ENCODE results near the gene HMX2.

HMX2 gene

DNA sequence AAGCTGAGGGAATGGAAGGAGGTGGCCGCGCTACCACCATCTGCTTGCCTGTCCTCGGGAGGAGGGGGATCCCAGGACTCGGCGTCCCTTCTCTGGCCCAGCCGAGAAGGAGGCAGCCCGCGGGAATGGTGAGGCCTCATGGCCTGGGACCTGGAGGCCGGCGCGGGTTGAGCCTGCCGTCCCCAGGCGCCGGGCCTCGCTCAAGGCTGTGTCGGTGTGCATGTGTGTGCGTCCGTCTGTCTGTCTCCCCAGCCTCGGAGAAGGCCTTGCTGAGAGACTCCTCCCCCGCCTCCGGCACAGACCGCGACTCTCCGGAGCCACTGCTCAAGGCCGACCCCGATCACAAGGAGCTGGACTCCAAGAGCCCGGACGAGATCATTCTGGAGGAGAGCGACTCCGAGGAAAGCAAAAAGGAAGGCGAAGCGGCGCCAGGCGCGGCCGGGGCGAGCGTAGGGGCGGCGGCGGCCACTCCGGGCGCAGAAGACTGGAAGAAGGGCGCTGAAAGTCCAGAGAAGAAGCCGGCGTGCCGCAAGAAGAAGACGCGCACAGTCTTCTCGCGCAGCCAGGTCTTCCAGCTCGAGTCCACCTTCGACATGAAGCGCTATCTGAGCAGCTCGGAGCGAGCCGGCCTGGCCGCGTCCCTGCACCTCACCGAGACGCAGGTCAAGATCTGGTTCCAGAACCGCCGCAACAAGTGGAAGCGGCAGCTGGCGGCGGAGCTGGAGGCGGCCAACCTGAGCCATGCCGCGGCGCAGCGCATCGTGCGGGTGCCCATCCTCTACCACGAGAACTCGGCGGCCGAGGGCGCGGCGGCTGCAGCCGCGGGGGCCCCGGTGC lies 10.9 kb upstream of the HMX2 start:
- FAIRE-seq (no peak), DNase-seq (ENCODE audit: insufficient read length, low spot score) (no peak)

DNA sequence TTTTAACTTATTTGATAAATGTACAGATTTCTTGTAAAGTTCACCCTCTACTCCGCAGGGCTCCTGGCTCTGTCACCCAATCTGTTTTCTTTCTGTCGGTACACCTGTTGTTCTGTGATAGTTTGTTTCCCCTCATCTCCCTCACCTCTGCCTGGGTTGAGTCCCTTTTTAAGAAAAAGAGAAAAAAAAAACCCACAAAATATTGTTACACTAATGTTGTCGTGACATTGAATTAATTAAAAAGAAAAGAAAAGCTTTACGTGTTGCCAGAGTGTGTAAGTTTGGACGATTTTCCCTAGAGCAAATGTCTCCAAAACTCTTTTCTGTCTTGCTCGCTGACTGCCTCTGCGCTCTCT lies 8.8 kb upstream of the HMX2 start:
- DNase-seq (ENCODE audit: insufficient read length, low spot score) (no peak), FAIRE-seq (no peak)

GRCh38 chr10:123139521-123140163 lies 8.3 kb upstream of the HMX2 start:
- FAIRE-seq: no peak

DNA sequence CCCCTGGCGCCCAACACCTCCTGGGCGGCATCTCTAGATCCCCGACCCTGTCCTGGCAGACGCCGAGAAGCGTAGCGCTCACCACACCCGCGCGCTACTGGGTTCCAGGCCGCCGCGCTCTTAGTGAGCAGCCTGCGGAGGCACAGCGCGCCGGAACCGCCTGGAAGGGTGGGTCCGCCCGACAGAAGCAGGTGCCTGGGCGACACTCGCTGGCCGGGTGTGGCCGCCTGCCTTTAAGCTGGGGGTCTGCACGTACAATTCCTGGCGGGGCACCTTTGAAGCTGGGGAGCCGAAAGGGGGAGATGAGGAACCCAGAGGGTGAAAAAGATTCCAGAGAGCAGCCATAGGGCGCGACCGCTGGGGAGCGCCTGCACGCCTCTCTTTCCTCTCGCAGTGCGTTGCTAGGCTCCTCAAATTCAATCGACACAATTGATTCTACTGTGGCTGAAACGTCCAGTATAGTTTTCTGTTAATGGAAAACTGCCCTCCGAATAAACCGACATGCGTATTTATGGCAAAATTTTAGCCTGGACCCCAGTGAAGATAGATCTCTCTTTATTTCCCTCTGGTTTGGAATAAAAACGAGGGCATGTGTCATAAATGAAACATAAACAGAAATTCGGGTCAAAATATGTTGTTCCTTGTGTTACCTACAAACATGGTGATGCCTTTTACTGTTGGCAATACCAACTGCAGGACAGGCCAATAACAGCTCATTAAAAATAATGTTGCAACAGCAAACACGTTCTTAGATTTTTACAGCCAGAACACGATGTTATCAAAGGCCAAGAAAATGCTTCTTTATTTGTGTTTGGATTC lies 7.6 kb upstream of the HMX2 start:
- no peak for DNase-seq (ENCODE audit: insufficient read length, low spot score)
- FAIRE-seq: no peak

More at GRCh38 chr10:123139521-123140163, 8.3 kb upstream of the HMX2 start:
- no peak for DNase-seq (ENCODE audit: insufficient read length, low spot score)

- FAIRE-seq (no peak), DNase-seq (ENCODE audit: insufficient read length, low spot score) (no peak)
Measured at GRCh38 chr10:123140983-123141390, 6.9 kb upstream of the HMX2 start.

GRCh38 chr10:123141791-123142700 lies 5.9 kb upstream of the HMX2 start:
- no peak for FAIRE-seq
- no peak for DNase-seq (ENCODE audit: insufficient read length, low spot score)

GRCh38 chr10:123142701-123143161 lies 5.2 kb upstream of the HMX2 start:
- no peak for DNase-seq (ENCODE audit: insufficient read length, low spot score)
- FAIRE-seq: no peak

- FAIRE-seq: no peak
- no peak for DNase-seq (ENCODE audit: insufficient read length, low spot score)
Measured at GRCh38 chr10:123143162-123143824, 4.6 kb upstream of the HMX2 start.

- FAIRE-seq (no peak), DNase-seq (ENCODE audit: insufficient read length, low spot score) (no peak)
Measured at GRCh38 chr10:123143825-123144168, 4.1 kb upstream of the HMX2 start.

GRCh38 chr10:123144697-123145541 lies 3.0 kb upstream of the HMX2 start:
- FAIRE-seq: no peak

DNA sequence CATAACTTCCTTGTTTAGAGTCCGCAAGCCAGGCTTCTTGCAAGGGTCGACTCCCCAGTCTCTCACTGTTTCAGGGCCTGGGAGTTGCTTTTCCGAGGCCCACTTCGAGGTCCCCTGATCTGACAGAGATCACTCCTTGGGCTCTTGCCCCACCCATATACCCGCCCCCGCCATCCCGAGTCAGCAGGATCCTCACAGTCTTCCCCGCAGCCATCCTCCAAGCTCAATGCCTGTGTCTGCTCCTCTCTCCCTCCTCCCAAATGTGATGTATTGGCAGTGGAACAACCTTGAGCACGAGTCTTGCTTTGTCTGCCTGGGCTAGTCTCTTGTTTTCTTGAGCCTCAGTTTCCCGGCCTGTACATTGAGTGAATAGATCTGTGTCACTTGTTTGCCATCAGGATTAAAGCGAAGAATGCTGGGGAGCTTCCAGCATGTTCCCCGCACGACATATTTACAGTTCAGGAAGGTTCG lies 2.4 kb upstream of the HMX2 start:
- no peak for DNase-seq (ENCODE audit: insufficient read length, low spot score)
- FAIRE-seq: no peak

More at GRCh38 chr10:123144697-123145541, 3.0 kb upstream of the HMX2 start:
- no peak for DNase-seq (ENCODE audit: insufficient read length, low spot score)

GRCh38 chr10:123146013-123146893 lies 1.7 kb upstream of the HMX2 start:
- DNase-seq (ENCODE audit: insufficient read length, low spot score) (no peak), FAIRE-seq (no peak)

DNA sequence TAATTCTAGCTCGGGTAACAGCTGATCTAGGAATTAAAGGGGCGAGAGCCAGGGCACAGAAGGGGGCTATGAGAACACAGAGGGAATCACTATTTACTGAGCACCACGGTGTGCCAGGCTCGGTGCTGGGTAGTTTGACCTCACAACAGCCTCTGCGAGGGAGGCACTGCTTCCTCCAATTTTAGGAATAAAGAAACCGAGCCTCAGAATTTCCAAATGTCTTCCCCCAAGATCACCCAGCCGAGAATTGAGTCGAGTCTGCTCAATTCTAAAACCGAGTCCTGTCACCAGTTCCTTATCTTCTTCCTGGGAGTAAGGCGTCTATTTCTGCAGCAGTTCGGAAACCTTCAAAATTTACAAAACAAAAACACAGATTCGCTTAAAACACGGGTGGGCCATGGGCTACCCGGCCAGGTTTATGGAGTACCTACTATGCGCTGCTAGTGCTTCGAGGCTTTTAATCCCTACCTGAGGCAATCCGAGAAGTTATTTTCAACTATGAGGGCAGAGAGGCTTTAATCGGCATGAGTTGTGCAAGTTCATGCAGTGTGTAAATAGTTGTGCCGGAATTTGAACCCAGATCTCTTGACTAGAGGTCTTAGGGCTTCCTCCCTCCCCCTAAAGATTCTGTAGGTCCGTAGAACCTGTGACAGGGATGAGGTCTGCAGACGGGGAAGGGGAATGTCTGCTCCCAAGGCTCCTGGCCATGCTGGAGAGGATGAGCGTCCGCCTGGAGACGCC lies 872 bp upstream of the HMX2 start:
- DNase-seq (ENCODE audit: insufficient read length, low spot score) (no peak), FAIRE-seq (no peak)

DNA sequence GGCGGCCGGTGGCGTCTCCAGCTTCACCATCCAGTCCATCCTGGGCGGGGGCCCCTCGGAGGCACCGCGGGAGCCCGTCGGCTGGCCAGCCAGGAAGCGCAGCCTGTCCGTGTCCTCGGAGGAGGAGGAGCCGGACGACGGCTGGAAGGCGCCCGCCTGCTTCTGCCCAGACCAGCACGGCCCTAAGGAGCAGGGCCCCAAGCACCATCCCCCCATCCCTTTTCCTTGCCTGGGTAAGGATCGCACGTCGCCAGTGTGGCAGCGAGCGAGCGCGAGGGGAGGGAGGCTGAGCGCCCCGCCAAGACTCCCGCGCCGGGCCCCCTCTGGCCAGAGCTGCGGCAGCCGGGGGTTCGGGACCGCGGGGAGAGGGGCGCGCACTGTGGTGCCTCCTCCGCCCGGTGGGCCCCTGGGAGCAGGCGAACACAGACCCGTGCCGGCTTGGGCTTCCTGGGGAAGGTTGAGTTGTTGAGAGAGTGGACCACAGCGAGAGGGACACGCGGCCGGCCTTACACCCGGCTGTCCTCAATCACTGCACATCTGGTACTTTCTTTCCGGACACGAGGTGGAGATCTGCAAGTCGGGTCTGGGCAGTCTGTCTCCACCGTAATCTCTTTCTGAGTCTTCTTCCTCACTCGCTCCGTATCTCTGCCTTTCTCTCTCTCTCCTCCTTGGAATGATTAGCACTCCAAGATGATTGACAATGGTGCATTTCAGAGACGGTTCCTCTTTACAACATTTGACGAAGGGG lies 652 bp downstream of the HMX2 start:
- FAIRE-seq (no peak), DNase-seq (ENCODE audit: insufficient read length, low spot score) (no peak)

DNA sequence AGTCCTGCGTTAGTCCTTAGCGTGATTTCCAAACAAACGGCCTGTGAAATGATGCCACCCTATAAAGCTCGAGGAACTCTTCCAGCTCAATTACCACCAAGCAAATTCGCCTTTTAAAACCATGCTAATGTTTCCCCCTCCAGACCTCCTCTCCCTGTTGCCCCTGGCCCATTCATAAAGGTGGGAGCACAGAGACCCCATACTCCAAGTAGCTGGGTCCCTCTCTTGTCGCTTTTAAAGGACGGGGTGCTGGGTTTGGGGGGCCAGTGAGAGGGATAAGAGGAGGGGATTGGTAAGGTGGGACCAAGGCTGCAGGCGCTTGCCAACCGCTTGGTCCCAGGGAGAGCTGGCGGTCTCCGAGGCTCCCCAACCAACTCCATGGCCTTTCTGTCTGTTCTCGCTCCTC lies 1.2 kb downstream of the HMX2 start:
- FAIRE-seq: no peak
- no peak for DNase-seq (ENCODE audit: insufficient read length, low spot score)

- DNase-seq (ENCODE audit: insufficient read length, low spot score) (no peak), FAIRE-seq (peak; percentile 66)
Measured at GRCh38 chr10:123149568-123150270, 1.8 kb downstream of the HMX2 start.

All from GM19239 (cell line).